Activated CD8-positive, alpha-beta memory T cell treated with anti-CD3 and anti-CD28 coated beads, Interleukin-2, amount 50 U/mL, for 1 hour (primary cell): Measurements from ENCODE around the gene TPST1.
"Not testable (repeated sequence)": the region's sequence is repeated elsewhere in the genome, so short reads cannot be mapped to it uniquely, and the experiment has no call there.

Experiments used
- DNase-seq: peaks from one replicate; pipeline ENCODE4 v3.0.0-alpha.2; 2020; ENCODE audit errors: extremely low read depth

Gene TPST1

DNA sequence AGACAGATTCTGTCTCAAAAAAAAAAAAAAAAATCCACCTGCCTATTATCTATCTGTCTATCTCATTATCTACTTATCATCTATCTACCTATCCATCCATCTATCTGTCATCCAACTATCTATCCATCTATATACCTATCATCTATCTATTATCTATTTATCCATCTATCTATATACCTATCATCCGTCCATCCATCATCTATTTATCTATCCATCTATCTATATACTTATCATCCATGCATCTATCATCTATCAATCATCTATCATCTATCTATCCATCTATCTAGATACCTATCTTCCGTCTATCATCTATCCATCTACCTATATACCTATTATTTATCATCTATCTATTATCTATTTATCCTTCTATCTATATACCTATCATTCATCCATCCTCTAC lies 16.5 kb upstream of the TPST1 start:
- DNase-seq, result no peak

DNA sequence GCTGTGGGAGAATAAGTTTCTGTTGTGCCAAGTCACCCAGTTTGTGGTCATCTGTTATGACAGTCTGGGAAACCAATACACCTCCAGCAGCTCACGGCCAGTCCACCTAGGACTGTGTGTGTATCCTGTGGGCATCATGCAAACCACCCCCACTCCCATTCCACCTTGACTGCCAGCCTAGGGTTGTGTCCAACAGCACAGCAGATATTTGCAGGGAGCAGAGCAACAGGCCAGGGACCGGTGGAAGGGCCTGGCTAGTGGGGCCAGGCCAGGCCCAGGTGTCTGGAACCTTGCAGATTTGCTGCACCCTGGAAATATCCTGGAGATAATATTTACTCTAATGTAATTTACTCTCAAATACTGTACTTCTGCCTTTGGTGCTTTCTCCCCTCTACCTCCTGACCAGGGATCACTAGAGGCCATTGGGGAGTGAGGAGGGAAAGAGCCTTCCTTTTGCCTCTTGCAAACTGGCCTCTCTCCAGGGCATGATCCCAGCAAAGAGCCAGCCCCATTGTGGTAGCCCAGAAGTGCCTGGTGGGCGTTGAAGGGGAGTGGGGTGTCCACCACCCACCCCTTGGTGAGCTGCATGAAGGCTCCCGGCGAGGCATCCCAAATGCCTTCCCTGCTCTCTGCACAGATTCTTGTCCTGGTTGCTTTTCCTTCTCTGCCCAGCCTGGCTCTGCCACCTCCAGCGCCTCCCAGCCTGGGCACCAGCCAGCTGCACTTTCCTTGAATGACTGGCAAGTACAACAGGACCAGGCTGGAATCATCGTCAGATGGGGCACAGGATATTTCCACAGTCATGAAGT lies 15.2 kb upstream of the TPST1 start:
- no peak for DNase-seq

DNA sequence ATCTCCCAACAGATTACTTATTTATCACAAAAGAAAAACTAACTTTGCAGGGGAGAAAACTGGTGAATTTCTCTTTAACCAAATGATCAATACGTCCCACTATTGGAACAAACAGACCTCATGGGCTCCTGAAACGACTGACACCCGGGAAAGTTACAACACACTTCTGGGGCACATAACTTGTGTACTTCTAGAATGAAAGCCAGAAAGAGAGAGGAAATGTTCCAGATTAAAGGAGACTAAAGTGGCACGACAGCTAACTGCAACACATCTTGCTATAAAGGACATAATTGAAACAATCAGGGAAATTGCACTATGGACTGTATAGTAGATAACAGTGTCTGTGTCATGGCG lies 14.7 kb upstream of the TPST1 start:
- DNase-seq, result no peak

DNA sequence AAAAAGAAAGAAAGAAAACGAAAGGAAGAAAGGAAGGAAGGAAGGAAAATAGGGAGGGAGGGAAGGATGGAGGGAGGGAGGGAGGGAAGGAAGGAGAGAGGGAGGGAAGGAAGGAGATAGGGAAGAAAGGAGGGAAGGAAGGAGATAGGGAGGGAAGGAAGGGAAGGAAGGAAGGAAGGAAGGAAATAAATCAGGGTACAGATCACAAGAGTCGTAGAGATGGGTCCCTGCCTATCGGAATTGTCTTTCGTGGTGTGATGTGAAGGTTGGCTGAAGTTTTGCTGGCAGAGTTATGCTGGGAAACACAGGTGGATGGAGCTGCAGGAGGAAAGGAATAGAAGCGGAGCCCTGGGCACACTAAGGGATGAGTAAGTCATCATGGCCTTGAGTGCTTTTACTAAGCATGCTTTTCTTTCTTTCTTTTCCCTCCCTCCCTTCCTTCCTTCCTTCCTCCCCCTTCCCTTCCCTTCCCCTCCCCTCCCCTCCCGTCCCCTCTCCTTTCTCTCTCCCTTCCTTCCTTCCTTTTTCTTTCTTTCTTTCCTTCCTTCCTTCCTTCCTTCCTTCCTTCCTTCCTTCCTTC lies 11.9 kb upstream of the TPST1 start:
- no peak for DNase-seq

DNA sequence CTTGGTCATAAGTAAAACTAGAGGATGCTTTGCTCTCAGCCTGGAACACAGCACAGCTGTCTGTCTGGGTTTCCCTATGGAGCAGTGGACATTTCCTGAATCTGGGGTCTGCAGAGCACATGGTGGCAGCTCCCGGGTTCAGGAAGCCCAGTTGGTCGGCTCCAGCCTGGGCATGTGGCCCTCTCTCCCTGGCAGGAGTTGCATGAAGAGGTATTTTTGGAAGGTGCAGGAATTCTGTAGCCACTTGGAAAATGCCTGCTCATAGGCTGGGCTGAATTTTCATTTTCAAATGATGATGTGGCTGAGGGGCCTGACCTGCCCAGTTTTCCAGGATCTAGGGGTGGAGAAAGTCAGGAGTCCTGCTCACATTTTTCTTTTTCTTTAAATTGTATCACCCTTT lies 6.7 kb upstream of the TPST1 start:
- DNase-seq, result no peak

DNA sequence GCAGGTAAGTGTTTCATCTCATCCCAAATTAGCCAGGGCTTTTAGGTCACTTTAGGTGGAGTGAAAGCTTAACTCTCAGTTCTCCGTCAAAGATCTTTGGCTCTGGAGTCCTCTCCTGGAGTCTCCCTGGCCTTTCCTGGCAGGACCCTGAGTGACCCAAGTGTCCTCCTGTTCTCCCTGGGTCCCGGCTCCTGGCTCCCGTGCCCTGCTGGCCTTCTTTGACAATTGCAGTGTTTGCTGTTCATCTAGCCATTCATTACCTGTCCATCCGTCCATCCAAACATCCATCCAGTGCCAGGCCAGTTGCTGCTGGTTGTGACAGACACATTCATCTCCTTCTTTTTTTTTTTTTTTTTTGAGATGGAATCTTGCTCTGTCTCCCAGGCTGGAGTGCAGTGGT lies 6.2 kb upstream of the TPST1 start:
- no peak for DNase-seq

DNA sequence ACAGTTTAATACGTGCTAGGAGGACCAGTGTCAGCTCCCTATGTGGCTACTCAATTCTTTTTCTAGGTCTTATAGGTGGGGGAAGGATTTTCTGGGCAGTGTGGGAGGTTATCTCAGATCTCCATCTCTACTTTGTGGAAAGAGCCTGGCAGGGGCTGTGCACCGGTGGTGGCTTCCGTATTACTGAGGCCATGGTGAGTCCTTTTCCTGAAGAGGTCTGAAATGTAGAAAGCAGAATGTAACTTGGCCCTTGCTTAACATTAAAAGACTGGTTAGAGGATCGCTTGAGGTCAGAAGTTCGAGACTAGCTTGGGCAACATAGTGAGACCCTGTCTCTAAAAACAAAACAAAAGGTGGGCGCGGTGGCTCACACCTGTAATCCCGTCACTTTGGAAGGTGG lies 2.7 kb upstream of the TPST1 start:
- DNase-seq, result no peak

DNA sequence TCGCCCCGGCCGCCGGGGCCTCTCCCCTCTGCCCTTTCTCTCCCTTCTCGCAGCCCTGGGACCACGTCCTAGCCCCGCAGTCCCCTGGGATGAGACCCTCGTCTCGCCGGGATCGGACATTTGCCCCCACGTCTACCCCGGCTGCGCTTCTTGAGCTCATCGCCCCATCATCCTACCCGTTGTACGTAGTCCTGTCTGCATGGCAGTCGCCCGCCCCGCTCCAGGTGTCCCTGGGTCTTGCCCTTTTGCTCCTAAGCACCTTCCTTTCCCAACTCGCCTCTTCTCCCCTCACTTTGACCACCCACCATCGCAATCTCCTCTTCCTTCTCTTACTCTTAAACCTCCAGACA lies 582 bp downstream of the TPST1 start:
- DNase-seq, result no peak

DNA sequence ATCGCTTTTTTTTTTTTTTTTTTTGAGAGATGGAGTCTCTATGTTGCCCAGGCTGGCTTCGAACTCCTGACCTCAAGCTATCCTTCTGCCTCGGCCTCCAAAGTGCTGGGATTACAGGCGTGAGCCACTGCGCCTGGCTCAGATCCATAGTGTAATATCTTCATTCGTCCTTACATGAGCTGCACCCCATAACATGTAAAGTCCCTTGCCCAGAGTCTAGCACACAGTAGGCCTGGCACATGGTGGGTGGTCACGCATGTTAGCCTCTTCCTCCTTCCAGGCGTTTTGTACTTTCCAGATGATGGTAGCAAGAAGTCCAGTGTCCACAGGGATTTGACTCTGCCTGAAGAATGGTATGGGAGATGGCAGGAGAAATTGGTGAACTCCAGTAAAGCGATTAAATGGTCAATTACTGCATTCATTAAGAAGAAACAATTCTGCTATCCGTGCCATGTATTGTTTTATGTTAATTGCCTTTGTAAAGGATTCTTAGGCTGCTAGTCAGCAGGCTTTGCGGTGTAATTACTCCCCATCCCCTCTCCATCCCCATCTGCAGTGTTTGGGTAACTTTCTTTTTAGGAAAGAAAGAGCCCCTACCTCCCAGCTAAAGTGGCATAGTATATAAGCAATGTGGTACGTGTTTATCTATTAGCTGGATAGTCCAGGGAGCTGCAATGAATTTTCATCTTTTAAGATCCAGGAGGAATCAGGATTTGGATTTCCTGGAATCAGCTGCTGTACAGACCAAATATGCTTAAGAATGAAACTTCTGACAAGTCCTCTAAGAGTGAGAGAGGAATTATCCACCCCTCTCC lies 1.2 kb downstream of the TPST1 start:
- no peak for DNase-seq

DNA sequence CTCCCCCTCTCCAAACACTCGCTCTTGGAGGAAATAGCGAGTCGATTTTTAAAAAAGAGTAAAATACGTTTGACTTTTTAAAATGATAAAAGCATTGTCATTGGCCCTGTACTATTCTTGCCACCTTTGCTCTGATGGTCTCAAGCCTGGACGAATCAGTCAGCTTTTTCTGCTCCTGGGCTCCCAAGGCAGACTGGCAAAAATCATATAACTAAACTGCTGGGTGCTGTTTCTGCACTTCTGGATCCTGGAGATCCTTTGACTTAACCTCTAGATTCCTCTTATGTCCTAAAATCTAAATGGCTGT lies 1.8 kb downstream of the TPST1 start:
- no peak for DNase-seq

DNA sequence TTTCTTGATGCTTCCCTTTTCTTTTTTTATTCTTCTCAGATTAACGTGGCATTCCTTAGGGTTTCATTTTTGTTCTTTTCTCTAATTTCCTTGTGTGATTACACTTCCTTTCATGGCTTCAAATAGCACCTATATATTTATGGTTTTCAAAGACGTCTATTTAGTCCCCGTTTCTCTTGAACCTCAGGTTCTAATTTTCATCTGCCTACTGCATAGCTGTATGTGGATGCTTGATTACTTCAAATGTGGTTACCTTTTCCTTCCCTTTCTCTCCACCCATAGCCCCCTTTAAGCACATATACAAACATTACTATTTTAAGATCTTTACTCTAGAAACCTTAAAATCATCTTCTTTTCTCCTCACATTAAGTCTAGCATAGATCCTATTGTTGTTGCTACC lies 2.4 kb downstream of the TPST1 start:
- DNase-seq, result no peak

DNA sequence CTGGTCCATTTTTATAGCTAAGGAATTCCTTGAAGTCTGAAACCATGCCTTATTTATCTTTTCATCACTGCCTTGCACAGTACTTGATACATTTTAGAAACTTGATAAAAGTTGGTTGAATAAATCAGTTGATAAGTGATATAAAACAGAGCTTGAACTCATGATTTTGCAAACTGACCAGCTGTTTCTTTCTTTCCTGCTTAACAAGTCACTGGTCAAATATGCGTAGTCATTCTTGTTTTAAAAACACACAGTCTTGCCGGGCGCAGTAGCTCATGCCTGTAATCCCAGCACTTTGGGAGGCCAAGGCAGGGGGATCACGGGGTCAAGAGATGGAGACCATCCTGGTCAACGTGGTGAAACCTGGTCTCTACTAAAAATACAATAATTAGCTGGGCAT lies 6.3 kb downstream of the TPST1 start:
- DNase-seq, result no peak

DNA sequence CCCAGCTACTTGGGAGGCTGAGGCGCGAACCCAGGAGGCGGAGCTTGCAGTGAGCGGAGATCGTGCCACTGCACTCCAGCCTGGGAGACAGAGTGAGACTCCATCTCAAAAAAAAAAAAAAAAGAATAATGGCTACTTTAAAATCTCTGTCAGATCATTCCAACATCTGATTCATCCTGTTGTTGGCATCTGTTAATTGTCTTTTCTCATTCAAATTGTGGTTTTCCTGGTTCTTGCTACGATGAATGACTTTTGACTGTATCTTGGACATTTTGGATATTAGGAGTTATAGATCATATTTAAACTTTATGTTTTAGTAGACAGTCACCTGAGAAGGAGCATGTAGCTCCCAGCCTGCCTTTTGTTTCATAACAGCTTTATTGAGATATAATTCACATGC lies 8.5 kb downstream of the TPST1 start:
- no peak for DNase-seq

DNA sequence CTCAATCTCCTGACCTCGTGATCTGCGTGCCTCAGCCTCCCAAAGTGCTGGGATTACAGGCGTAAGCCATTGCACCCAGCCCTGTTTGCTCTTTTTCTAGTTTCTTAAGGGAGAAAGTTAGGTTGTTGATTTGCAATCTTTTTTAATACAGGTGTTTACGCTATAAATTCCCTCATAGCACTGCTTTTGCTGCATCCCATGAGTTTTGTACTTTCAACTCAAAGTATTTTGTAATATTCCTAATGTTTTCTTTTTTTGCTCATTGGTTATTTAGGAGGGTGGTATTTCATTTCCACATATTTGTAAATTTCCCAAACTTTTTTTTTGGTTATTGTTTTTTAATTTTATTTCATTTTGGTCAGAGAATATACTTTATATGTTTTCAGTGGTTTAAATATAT lies 11.6 kb downstream of the TPST1 start:
- DNase-seq, result no peak

DNA sequence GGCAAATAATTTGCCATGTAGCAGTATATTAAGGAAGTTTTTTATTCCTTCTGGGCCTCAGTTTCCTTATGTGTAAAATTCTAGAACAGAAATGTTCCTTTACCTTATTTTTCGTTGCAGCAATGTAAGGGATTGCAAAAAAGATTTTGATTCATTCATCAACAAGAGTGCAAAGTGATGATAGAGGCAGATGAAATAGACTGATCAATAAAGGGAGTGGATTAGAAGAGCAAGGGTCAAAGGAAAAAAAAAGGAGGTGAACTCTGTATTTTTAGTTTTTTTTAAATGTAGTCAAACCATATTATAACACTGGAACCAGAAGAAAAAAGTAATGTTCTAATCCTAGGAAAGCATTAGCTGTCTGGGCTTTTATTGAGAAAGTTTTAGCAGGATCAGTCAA lies 14.7 kb downstream of the TPST1 start:
- no peak for DNase-seq

DNA sequence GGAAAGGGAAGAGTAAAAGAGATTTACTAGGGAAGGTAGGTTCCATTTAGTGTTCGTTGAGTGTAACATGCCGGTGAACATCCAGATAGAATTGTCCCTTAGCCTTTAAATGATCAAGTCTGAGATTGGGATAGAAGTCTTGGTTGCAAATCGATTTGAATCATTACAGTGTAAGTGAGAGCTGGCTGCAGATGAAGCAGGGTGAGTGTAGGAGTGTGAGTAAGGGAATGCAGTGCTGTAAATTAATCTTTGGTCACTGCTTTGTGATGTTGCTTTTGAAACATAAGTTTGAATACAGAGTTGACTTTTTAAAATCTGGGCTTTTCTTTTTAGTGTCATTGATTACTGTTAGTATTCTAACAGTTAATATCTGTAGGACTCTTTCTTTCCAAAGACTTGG lies 16.3 kb downstream of the TPST1 start:
- no peak for DNase-seq

DNA sequence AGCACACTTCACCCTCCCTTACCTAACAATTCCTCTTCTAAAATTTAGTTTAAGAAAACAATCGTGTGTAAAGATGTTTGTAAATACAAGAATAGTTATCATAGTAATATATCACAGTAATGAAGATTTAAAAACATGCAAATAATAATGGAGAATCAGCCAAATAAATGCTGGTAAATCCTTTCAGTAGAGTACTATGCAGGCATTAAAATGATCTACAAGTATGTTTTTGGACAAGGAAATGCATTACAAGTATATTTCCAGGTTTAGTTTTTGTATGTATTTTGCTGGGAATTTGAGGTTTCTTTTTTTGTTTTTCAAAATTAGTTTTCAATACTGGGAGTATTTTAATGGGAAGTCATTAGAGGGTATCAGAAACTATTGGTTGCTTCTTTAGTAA lies 22.7 kb downstream of the TPST1 start:
- no peak for DNase-seq

DNA sequence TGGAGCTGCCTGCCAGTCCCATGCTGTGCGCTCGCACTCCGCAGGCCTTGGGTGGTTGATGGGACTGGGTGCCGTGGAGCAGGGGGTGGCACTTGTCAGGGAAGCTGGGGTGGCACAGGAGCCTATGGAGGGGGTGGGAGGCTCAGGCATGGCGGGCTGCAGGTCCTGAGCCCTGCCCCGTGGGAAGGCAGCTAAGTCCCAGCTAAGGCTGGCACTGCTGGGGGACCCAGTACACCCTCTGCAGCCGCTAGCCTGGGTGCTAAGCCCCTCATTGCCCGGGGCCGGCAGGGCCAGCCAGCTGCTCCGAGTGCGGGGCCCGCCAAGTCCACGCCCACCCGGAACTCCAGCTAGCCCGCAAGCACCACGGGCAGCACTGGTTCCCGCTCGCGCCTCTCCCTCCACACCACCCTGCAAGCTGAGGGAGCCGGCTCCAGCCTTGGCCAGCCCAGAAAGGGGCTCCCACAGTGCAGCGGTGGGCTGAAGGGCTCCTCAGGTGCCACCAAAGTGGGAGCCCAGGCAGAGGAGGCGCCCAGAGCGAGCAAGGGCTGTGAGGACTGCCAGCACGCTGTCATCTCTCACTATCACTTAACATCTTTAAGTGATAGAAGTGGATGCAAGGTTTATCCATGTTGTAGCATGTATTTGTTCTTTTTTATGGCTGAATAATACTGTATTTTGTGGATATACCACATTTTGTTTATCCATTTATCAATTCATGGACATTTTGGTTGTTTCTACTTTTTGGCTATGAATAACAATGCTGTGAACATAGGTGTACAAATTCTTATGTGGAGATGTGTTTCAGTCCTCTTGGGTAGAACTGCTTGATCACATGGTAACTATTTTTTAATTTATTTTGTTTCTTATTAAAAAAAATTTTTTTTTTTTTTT lies 26.4 kb downstream of the TPST1 start:
- DNase-seq, result not testable (repeated sequence)

DNA sequence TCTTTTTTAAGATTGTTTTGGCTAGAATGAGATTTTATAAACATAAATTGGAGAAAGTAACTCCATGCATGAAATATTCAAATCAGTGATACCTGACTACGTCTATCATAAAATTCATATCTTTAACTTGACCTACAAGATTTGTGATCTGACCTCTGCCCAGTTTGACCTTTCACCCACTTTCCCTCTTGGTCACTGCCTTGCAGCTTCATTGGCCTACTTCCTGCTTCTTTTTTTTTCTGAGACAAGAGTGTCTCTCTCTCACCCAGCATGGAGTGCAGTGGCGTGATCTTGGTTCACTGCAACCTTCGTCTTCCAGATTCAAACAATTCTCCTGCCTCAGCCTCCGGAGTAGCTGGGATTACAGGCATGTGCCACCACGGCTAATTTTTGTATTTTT lies 28.5 kb downstream of the TPST1 start:
- no peak for DNase-seq

DNA sequence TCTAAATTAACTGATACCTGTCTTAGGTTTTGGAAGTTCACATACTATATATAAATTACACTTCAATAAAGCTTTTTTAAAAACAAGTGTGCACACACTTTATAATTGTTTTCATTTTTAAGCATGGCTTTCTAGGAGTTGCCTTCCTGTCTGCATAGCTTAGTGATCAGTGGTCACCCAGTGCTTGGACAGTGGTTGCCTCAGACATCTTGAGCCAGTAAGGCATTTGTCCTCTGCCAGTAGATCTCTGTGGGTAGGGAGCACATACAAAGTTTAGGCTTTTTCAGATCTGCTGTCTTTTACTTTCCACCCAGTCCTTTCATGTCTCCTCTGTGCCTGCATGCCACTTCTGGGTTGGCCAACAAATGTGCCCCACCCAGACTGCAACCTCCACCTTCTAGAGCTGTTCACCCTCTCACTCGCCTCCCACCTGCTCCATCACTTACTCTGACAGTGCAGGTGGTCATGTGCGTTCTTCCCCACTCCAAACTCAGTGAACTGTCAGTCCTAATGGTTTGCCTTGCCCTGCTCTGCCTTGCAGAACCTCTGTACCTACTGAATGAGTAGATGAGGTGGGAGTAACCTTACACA lies 31.7 kb downstream of the TPST1 start:
- no peak for DNase-seq

DNA sequence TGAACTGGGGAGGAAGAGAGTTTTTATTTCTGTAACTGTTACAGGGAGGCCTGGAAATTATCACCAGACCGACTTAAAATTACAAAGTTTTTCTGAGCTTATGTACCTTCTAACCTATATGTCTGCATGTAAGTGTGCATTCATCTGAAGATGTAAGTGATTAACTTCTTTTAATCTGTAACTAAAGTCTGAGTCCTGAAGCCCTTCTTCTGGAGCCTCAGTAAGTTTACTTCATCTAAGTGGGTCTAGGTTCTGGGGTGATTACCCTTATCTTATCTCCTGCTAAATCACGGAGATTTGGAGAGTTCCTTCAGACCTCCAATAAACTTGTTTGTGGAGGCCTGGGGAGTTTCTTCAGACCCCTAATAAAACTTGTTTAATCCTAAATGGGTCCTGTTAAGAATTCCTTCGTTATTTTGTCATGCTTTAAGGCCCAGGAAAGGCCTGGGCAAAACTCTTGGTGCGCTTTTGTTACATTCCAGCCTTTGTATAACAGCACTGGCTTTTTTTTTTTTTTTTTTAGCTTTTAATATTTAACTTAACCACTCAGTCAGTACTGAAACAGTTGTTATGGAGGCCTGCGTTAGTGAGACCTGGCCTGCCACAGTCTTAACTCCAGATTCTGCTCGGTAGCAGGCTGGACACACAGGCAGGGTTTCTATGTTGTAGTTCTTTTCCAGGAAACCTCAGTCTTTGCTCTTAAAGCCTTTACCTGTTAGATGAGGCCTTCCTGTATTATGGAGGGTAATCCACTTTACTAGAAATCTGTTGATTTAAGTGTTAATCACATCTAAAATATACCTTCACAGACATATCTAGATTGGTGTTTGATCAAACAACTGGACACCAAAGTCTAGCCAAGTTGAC lies 33.0 kb downstream of the TPST1 start:
- DNase-seq, result no peak
